ENCODE data around the gene CLEC11A.

DNA sequence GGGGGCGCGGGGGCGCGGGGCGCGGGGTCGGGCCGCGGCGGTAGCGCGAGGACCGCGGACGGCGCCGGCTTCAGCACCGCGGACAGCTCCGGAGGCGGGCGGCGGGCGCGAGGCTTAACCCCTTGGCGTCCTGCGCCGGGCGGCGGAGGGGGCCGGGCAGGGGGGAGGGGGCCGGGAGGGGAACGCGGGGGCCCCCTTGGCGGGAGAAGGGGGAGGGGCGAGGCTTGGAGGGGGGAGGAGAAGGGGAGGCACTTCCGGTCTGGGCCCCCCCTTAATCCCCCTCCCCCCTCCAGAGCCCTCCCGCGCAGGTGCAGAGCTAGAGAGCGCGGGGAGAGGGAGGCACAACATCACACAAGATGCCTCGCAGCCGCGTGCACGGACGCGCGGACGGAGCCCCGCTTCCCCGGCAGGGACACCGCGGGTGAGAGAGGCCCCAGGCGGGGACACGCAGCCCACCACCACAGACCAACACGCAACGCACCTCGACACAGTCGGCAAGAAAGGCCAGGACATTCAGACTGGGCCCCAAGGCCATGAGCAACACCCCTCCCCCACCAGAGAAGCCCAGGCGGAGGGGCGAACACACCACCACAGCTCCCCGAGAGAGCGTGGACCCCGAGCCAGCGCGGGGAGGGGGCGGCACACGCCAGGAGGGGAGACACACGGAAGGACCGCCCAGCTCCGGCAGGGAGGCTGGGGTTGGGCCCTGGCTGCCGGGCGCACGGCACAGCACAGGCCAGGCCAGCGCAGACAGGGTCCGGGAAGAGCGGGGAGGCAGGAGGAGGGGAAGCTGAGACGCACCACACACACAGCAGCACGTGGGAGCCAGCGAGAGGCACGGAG lies 27.7 kb upstream of the CLEC11A start:
- TF ChIP-seq CTCF (IDR thresholded peaks at IDR 0.05) = no peak
- no peak for TF ChIP-seq POLR2A (IDR thresholded peaks at IDR 0.05)
